PC-3 (cell line): Measurements from ENCODE around the gene ATG2A. TPM values are rescaled to one million over a fixed set of nuclear protein-coding genes. Genes with fewer than 3 reads are reported as not detected.

Experiments
- ATAC-seq: fragments of 200-7000 bp; cut with Tn5 transposase; 2 replicates; pipeline ENCODE4 v1.9.1; 2020; ENCODE audit warnings: mild to moderate bottlenecking, moderate library complexity
- BruUV-seq: library from RNA; stranded (reverse); fragments of 400-500 nt; replicated peaks from 2 replicates; lab custom pipeline; 2021; lab: Mats Ljungman, UMichigan
- CTCF ChIA-PET: fragments of 300-600 bp; sonication (Branson Sonifier 250); formaldehyde crosslinking; loops from one replicate; lab custom pipeline; 2022; ENCODE audit warnings: antibody characterized with exemption; lab: Charles Lee
- POLR2A ChIA-PET: fragments of 300-600 bp; sonication (Branson Sonifier 250); formaldehyde crosslinking; loops from one replicate; lab custom pipeline; 2022; ENCODE audit warnings: antibody characterized with exemption; ENCODE audit not compliant: unreplicated experiment; lab: Charles Lee
- DNase-seq: peaks from one replicate; pipeline ENCODE4 v3.0.0-alpha.2; 2015
- H2AFZ ChIP-seq: fragments of 300-600 bp; sonication (generic); 2 replicates; pipeline ENCODE4 v1.6.0; 2016; ENCODE audit warnings: antibody characterized with exemption, low read length
- H3F3A ChIP-seq: fragments of 300-600 bp; sonication (generic); one replicate; pipeline ENCODE4 v1.6.0; 2017; ENCODE audit warnings: antibody characterized with exemption, low read length, control low read depth, mild to moderate bottlenecking; ENCODE audit not compliant: unreplicated experiment
- H3K27ac ChIP-seq: fragments of 300-600 bp; sonication (generic); 2 replicates; pipeline ENCODE4 v1.5.1; 2016; ENCODE audit warnings: mild to moderate bottlenecking, low read length
- H3K27me3 ChIP-seq: fragments of 300-600 bp; sonication (generic); 2 replicates; pipeline ENCODE4 v1.6.1; 2016; ENCODE audit warnings: low read length, mixed read lengths
- H3K36me3 ChIP-seq: fragments of 300-600 bp; sonication (generic); 2 replicates; pipeline ENCODE4 v1.6.1; 2016; ENCODE audit warnings: low read depth, mixed run types, low read length, mixed read lengths
- H3K4me1 ChIP-seq: fragments of 300-600 bp; sonication (generic); 2 replicates; pipeline ENCODE4 v1.5.1; 2016; ENCODE audit warnings: low read length; ENCODE audit not compliant: insufficient read depth
- H3K4me2 ChIP-seq: fragments of 300-600 bp; sonication (generic); 2 replicates; pipeline ENCODE4 v1.6.0; 2016; ENCODE audit warnings: low read length
- H3K4me3 ChIP-seq: fragments of 300-600 bp; sonication (generic); 2 replicates; pipeline ENCODE4 v1.5.1; 2016; ENCODE audit warnings: mild to moderate bottlenecking, low read length, mixed read lengths
- H3K79me2 ChIP-seq: fragments of 300-600 bp; sonication (generic); 2 replicates; pipeline ENCODE4 v1.6.1; 2017; ENCODE audit warnings: low read length, mixed read lengths
- H3K9ac ChIP-seq: fragments of 300-600 bp; sonication (generic); 2 replicates; pipeline ENCODE4 v1.6.0; 2016; ENCODE audit warnings: mild to moderate bottlenecking, low read length
- H3K9me2 ChIP-seq: fragments of 300-600 bp; sonication (generic); replicated peaks from 2 replicates; pipeline ENCODE4 v1.6.1; 2016; ENCODE audit warnings: mixed run types, low read length, mixed read lengths
- H3K9me3 ChIP-seq: fragments of 300-600 bp; sonication (generic); 2 replicates; pipeline ENCODE4 v1.6.1; 2016; ENCODE audit warnings: low read length, mixed read lengths
- H4K20me1 ChIP-seq: fragments of 300-600 bp; sonication (generic); 2 replicates; pipeline ENCODE4 v1.6.1; 2016; ENCODE audit warnings: low read length, mixed read lengths
- EZH2 ChIP-seq: fragments of 300-600 bp; sonication (generic); IDR thresholded peaks from one replicate; pipeline ENCODE4 v1.6.1; 2017; ENCODE audit warnings: antibody characterized with exemption, mild to moderate bottlenecking, low read length; ENCODE audit not compliant: unreplicated experiment
- EZH2phosphoT487 ChIP-seq: fragments of 300-600 bp; sonication (generic); IDR thresholded peaks from 2 replicates; pipeline ENCODE4 v1.6.1; 2018; ENCODE audit warnings: mild to moderate bottlenecking, antibody characterized with exemption, low read length, borderline replicate concordance
- intact Hi-C: fragments of 100-400 bp; cut with micrococcal nuclease; formaldehyde crosslinking; loops from 2 replicates; pipeline ENCODE4 v1.9.0; 2023
- total RNA-seq: library from RNA; depleted of rRNA; stranded (reverse); fragments of >200 nt; gene quantifications from 2 replicates; pipeline ENCODE4 v1.2.3, GENCODE V29; 2014
- TF ChIP-seq, protein P1 (sequence below): fragments of 300-600 bp; sonication (generic); conservative IDR thresholded peaks from 2 replicates; pipeline ENCODE4 v1.5.1; 2017; ENCODE audit warnings: antibody characterized with exemption, low read depth, mild to moderate bottlenecking, low read length

ATG2A gene
- total RNA-seq, 1 experiment from 2014 or later = 45.6 TPM

DNA sequence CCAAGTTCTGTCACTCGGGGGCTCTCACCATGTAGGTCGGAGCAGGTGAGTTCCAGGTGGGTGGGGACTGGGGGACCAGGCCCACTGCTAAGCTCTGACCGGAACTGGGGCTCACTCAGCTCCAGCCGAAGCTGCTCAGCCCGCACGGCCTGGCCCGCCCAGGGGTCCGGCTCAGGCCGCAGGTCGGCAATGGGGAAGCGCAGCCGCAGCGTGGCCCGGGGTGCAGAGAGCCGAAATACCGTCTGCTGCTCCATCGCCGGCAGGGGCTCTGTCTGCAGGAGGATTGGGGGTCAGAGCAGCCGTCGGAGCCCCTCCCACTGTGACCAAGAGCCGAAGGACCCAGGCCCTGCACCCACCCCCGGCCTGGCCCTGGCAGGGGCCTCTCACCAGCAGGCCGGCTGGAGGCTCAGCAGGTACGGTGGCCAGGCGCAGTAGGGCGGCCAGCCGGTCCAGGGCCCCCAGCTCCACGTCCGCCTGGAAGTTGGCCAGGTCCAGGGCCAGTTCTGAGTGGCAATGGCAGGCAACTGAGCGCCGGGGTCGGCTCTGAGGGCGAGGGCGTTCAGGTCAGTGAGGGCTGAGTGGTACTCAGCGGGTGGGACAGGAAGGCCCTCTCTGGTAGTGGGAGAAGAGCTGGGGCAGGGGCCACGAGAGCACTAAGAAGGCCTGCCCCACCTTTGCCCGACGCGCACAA lies 7.2 kb downstream of the ATG2A start:
- H3K9ac ChIP-seq = no peak overlapping the region
- no peak overlapping the region for H3K4me3 ChIP-seq
- H3K27ac ChIP-seq = no peak overlapping the region
- H4K20me1 ChIP-seq = no peaks in the 10 kb centered on the region
- intact Hi-C loops = no loop called here
- no peaks in the 10 kb centered on the region; the same call in 1 of the 2 replicates for H3K79me2 ChIP-seq
- POLR2A ChIA-PET = no interaction called here
- no peaks in the 10 kb centered on the region for H3K4me1 ChIP-seq
- no TSS peak for BruUV-seq
- no peaks in the 10 kb centered on the region for H3K27me3 ChIP-seq
- CTCF ChIA-PET = no interaction called here
- no peaks in the 10 kb centered on the region for H3K9me3 ChIP-seq
- TF ChIP-seq, protein P1, sequence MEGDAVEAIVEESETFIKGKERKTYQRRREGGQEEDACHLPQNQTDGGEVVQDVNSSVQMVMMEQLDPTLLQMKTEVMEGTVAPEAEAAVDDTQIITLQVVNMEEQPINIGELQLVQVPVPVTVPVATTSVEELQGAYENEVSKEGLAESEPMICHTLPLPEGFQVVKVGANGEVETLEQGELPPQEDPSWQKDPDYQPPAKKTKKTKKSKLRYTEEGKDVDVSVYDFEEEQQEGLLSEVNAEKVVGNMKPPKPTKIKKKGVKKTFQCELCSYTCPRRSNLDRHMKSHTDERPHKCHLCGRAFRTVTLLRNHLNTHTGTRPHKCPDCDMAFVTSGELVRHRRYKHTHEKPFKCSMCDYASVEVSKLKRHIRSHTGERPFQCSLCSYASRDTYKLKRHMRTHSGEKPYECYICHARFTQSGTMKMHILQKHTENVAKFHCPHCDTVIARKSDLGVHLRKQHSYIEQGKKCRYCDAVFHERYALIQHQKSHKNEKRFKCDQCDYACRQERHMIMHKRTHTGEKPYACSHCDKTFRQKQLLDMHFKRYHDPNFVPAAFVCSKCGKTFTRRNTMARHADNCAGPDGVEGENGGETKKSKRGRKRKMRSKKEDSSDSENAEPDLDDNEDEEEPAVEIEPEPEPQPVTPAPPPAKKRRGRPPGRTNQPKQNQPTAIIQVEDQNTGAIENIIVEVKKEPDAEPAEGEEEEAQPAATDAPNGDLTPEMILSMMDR = no peak
- TF ChIP-seq EZH2phosphoT487 = no peak
- TF ChIP-seq EZH2 = no peak
- no peak overlapping the region for H3K4me2 ChIP-seq
- no peaks in the 10 kb centered on the region for H3K9me2 ChIP-seq
- H3K36me3 ChIP-seq = peaks cover 23% of the 10 kb centered on the region
- H3F3A ChIP-seq = no peaks in the 10 kb centered on the region
- DNase-seq (no peak), ATAC-seq (no peak)
- H2AFZ ChIP-seq = no peak overlapping the region

DNA sequence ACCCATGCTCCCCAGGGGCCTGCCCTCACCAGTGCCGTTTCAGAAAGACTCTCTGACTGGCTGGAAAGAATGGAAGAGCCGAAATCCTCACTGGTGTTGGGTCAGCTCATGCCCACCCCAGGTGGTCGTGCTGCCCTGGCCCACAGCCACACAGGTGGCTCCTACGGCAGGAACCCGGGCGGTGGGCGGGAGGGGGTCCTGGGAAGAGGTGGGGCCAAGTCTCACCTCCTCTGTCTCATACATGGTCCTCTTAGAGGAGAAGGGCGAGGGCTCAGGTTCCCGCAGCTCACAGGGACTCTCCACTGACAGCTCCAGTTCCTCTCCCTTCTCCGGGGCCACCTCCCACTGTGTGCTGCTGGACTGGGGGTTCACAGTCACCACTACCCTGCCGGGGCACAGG lies 8.2 kb downstream of the ATG2A start:
- no peaks in the 10 kb centered on the region for H3K9me2 ChIP-seq
- H3K9ac ChIP-seq = no peak overlapping the region
- H3K4me2 ChIP-seq = no peak overlapping the region
- TF ChIP-seq EZH2 (no peak), EZH2phosphoT487 (no peak)
- TF ChIP-seq, protein P1 = no peak
- H3K4me3 ChIP-seq = no peak overlapping the region
- H3K9me3 ChIP-seq = no peaks in the 10 kb centered on the region
- peaks cover 23% of the 10 kb centered on the region for H3K36me3 ChIP-seq
- POLR2A ChIA-PET = no interaction called here
- H3K4me1 ChIP-seq = no peaks in the 10 kb centered on the region
- DNase-seq (no peak), ATAC-seq (no peak)
- no peaks in the 10 kb centered on the region for H3F3A ChIP-seq
- intact Hi-C loops = no loop called here
- CTCF ChIA-PET = no interaction called here
- no peaks in the 10 kb centered on the region for H4K20me1 ChIP-seq
- H3K27ac ChIP-seq = no peak overlapping the region
- no peaks in the 10 kb centered on the region for H3K27me3 ChIP-seq
- BruUV-seq = no TSS peak
- H2AFZ ChIP-seq = no peak overlapping the region
- H3K79me2 ChIP-seq = no peaks in the 10 kb centered on the region

DNA sequence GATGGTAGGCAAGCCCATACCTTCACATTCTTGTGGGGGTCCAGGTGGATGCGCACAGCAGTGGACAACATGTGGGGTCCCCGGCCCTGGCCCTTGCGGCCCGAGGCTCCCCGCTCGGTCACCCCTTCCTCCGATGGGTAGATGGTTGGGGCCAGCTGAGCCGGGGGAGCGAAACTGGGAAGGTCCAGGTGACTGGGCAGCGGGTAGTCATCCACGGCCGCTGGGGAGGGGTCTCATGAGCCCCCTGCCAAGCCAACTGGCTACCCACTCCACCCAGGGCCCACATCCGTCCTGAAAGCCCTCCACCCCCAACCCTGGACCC lies 10.7 kb downstream of the ATG2A start:
- DNase-seq = no peak

More for the DNA sequence above, 10.7 kb downstream of the ATG2A start:
- Histone ChIP-seq H3K4me3 (no peak overlapping the region), H3K4me2 (no peak overlapping the region), H2AFZ (no peak overlapping the region), H4K20me1 (no peaks in the 10 kb centered on the region), H3K27ac (no peak overlapping the region), H3K4me1 (no peaks in the 10 kb centered on the region), H3K9me3 (no peaks in the 10 kb centered on the region), H3K36me3 (peaks cover 33% of the 10 kb centered on the region), H3K9me2 (no peaks in the 10 kb centered on the region), H3K79me2 (no peaks in the 10 kb centered on the region), H3F3A (no peaks in the 10 kb centered on the region), H3K27me3 (no peaks in the 10 kb centered on the region), H3K9ac (no peak overlapping the region)
- TF ChIP-seq, protein P1 = no peak
- no peak for TF ChIP-seq EZH2phosphoT487
- TF ChIP-seq EZH2 = no peak
- intact Hi-C loops = no loop called here
- POLR2A ChIA-PET = no interaction called here
- CTCF ChIA-PET = no interaction called here
- no TSS peak for BruUV-seq
- ATAC-seq = no peak
